ENCODE results near the gene SULT1A2. TPM values are rescaled to one million over a fixed set of nuclear protein-coding genes. Genes with fewer than 3 reads are reported as not detected.
A peak's percentile ranks its signal among the peaks of the same experiment; 100 is the strongest.

Gene SULT1A2
- total and polyA plus RNA-seq, 2 of the 13 experiments (the other 11 are each of a cell fraction or from before 2014, with no cell fraction given): 33.0 to 34.2 TPM

GRCh38 chr16:28553776-28554633, 42.8 kb downstream of the SULT1A2 start, which contains the start of gene SGF29 (continued):
- TF ChIP-seq RERE (CRISPR knock-in tag; IDR thresholded peaks at IDR 0.05; ENCODE audit: low read depth) (peak; percentile 60; the same call in 1 of the 2 replicates), MED13 (CRISPR knock-in tag; IDR thresholded peaks at IDR 0.05) (peak; percentile 20; the same call in 1 of the 2 replicates), MBD4 (IDR thresholded peaks at IDR 0.05; ENCODE audit: borderline replicate concordance, low read length) (no peak), RARG (CRISPR knock-in tag; IDR thresholded peaks at IDR 0.05; ENCODE audit: low read depth) (peak; percentile 89; the same call in 1 of the 2 replicates), THYN1 (CRISPR knock-in tag; IDR thresholded peaks at IDR 0.05; ENCODE audit: borderline replicate concordance, low read depth) (no peak), CEBPZ (IDR thresholded peaks at IDR 0.05; ENCODE audit: low read length) (no peak), EP300 (IDR thresholded peaks at IDR 0.05; ENCODE audit: low read depth in 2 of 2, low read length in 2 of 2) (peak in 1 of 2 experiments; percentile 23; a peak in 1 of 4 replicates), EP300 (CRISPR knock-in tag; IDR thresholded peaks at IDR 0.05; ENCODE audit: borderline replicate concordance) (no peak), ZNF136 (CRISPR knock-in tag; IDR thresholded peaks at IDR 0.05; ENCODE audit: low read depth) (no peak), GATA4 (IDR thresholded peaks at IDR 0.05; ENCODE audit: borderline replicate concordance, low read depth) (peak; percentile 87), SMARCC2 (IDR thresholded peaks at IDR 0.05) (no peak), ZNF333 (CRISPR knock-in tag; IDR thresholded peaks at IDR 0.05; ENCODE audit: borderline replicate concordance) (0 out of 2 replicates have a peak, but pooled peaks have one; percentile 55), ZNF33A (CRISPR knock-in tag; IDR thresholded peaks at IDR 0.05; ENCODE audit: borderline replicate concordance) (no peak), RORA (CRISPR knock-in tag; IDR thresholded peaks at IDR 0.05) (no peak)
- TF ChIP-seq, protein P1, sequence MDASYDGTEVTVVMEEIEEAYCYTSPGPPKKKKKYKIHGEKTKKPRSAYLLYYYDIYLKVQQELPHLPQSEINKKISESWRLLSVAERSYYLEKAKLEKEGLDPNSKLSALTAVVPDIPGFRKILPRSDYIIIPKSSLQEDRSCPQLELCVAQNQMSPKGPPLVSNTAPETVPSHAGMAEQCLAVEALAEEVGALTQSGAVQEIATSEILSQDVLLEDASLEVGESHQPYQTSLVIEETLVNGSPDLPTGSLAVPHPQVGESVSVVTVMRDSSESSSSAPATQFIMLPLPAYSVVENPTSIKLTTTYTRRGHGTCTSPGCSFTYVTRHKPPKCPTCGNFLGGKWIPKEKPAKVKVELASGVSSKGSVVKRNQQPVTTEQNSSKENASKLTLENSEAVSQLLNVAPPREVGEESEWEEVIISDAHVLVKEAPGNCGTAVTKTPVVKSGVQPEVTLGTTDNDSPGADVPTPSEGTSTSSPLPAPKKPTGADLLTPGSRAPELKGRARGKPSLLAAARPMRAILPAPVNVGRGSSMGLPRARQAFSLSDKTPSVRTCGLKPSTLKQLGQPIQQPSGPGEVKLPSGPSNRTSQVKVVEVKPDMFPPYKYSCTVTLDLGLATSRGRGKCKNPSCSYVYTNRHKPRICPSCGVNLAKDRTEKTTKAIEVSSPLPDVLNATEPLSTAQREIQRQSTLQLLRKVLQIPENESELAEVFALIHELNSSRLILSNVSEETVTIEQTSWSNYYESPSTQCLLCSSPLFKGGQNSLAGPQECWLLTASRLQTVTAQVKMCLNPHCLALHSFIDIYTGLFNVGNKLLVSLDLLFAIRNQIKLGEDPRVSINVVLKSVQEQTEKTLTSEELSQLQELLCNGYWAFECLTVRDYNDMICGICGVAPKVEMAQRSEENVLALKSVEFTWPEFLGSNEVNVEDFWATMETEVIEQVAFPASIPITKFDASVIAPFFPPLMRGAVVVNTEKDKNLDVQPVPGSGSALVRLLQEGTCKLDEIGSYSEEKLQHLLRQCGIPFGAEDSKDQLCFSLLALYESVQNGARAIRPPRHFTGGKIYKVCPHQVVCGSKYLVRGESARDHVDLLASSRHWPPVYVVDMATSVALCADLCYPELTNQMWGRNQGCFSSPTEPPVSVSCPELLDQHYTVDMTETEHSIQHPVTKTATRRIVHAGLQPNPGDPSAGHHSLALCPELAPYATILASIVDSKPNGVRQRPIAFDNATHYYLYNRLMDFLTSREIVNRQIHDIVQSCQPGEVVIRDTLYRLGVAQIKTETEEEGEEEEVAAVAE (CRISPR knock-in tag; IDR thresholded peaks at IDR 0.05; ENCODE audit: borderline replicate concordance): peak; percentile 93; the same call in 1 of the 2 replicates
